Measurements from ENCODE around the gene TFPT. TPM values are rescaled to one million over a fixed set of nuclear protein-coding genes. Genes with fewer than 3 reads are reported as not detected.

Gene TFPT
- total and polyA plus RNA-seq, 10 of the 15 experiments (the other 5 are each of a cell fraction or from before 2014, with no cell fraction given), result 1.7 to 40.2 (median 25.6) TPM

DNA sequence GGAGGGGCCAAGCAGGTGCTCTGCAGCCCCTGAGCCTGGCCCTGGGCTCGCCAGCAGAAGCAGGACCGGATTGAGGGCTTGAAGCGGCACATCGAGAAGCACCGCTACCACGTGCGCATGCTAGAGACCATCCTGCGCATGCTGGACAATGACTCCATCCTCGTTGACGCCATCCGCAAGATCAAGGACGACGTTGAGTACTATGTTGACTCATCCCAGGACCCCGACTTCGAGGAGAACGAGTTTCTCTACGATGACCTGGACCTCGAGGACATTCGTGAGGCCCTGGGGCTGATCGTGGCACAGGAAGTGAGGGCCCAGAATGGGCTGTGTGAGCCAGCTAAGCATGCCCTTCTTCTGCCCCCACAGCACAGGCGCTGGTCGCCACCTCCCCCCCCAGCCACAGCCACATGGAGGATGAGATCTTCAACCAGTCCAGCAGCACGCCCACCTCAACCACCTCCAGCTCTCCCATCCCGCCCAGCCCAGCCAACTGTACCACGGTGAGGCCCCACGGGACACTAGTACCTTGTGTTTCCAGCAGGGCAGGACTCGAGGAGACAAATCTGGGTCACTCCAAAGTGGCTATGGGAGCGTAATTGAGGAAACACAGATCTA is 30.2 kb upstream of the TFPT start:
- POLR2A ChIA-PET, result no interaction called here
- SMC1A ChIA-PET (ENCODE audit: uncharacterized antibody, unreplicated experiment), result no interaction called here
- Histone ChIP-seq H3K9me3 (replicated peaks; ENCODE audit: control insufficient read depth, insufficient read depth, low read length) (no peaks in the 10 kb centered on the region), H3K36me3 (ENCODE audit: control insufficient read depth in 2 of 2, insufficient read depth in 2 of 2, low read length in 1 of 2) (peaks cover 35 to 42% of the 10 kb centered on the region in 2 experiments; a peak in 3 of 4 replicates), H3K27me3 (replicated peaks in 1 of 2; ENCODE audit: control insufficient read depth in 2 of 2, insufficient read depth in 2 of 2, low read length in 1 of 2) (no peaks in the 10 kb centered on the region), H3K79me2 (ENCODE audit: control insufficient read depth, insufficient read depth, low read length) (peaks cover 9% of the 10 kb centered on the region), H3K4me1 (ENCODE audit: control insufficient read depth, insufficient read depth, low read length) (no peaks in the 10 kb centered on the region; the same call in 1 of the 2 replicates), H3K27ac (ENCODE audit: control insufficient read depth, insufficient read depth) (no peak overlapping the region), H3K4me3 (no peak overlapping the region), H3K9ac (ENCODE audit: control insufficient read depth, insufficient read depth, low read length) (no peak overlapping the region), H4K20me1 (ENCODE audit: control insufficient read depth, insufficient read depth) (peaks cover 4% of the 10 kb centered on the region; the same call in 1 of the 2 replicates), H2AFZ (ENCODE audit: control insufficient read depth, low read depth, low read length) (no peak overlapping the region), H3K4me2 (ENCODE audit: control insufficient read depth, insufficient read depth) (no peak overlapping the region)
- intact Hi-C loops (cut with micrococcal nuclease; ENCODE audit: unreplicated experiment), result no loop called here
- CTCF ChIA-PET, result no interaction called here
- RAD21 ChIA-PET (ENCODE audit: unreplicated experiment), result no interaction called here
- TF ChIP-seq ATF7 (IDR thresholded peaks at IDR 0.05; ENCODE audit: low read depth) (no peak), MYC (IDR thresholded peaks at IDR 0.05; ENCODE audit: insufficient read depth, insufficient read length, insufficient replicate concordance, low read length, severe bottlenecking) (no peak), CHD1 (IDR thresholded peaks at IDR 0.05; ENCODE audit: low read depth, low read length) (no peak), SIN3A (IDR thresholded peaks at IDR 0.05; ENCODE audit: low read depth, low read length) (no peak), RFX5 (IDR thresholded peaks at IDR 0.05; ENCODE audit: low read depth, low read length) (no peak), CBX3 (IDR thresholded peaks at IDR 0.05; ENCODE audit: borderline replicate concordance, low read depth) (no peak), KDM1A (IDR thresholded peaks at IDR 0.05; ENCODE audit: borderline replicate concordance) (no peak), POU2F2 (IDR thresholded peaks at IDR 0.05; ENCODE audit: borderline replicate concordance, low read depth, low read length) (no peak), FOXM1 (IDR thresholded peaks at IDR 0.05; ENCODE audit: low read depth, low read length) (no peak), RCOR1 (conservative IDR thresholded peaks at IDR 0.05; ENCODE audit: low read depth, low read length) (no peak), MYB (IDR thresholded peaks at IDR 0.05; ENCODE audit: borderline replicate concordance, low read depth, low read length) (no peak)
- TF ChIP-seq, protein P1, sequence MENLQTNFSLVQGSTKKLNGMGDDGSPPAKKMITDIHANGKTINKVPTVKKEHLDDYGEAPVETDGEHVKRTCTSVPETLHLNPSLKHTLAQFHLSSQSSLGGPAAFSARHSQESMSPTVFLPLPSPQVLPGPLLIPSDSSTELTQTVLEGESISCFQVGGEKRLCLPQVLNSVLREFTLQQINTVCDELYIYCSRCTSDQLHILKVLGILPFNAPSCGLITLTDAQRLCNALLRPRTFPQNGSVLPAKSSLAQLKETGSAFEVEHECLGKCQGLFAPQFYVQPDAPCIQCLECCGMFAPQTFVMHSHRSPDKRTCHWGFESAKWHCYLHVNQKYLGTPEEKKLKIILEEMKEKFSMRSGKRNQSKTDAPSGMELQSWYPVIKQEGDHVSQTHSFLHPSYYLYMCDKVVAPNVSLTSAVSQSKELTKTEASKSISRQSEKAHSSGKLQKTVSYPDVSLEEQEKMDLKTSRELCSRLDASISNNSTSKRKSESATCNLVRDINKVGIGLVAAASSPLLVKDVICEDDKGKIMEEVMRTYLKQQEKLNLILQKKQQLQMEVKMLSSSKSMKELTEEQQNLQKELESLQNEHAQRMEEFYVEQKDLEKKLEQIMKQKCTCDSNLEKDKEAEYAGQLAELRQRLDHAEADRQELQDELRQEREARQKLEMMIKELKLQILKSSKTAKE (IDR thresholded peaks at IDR 0.05; ENCODE audit: low read depth, poor library complexity, severe bottlenecking), result no peak
- TF ChIP-seq, protein P2, sequence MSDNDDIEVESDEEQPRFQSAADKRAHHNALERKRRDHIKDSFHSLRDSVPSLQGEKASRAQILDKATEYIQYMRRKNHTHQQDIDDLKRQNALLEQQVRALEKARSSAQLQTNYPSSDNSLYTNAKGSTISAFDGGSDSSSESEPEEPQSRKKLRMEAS (IDR thresholded peaks at IDR 0.05; ENCODE audit: low read depth, low read length), result no peak
- no peak for FAIRE-seq
- in situ Hi-C loops (cut with MboI), result loop anchor here (25.0 kb wide), 1 partner anchor 1517 kb away; the partner anchor contains the start of gene U2AF2
- no peak for ATAC-seq
- WGBS (ENCODE audit: insufficient coverage, insufficient replicate concordance, low lambda C conversion rate, missing lambda C conversion rate), result 93% methylated on average over 28 of the region's 28 CpGs
- no TSS peak for BruUV-seq (replicated peaks)
- no peak for DNase-seq (ENCODE audit: low read depth, low spot score)

Data from GM12878 (cell line).